NCI-H1436 (cell line): Measurements from ENCODE around the gene CYB5R3.

Source experiments
- DNase-seq: peaks from one replicate; lab custom pipeline; 2025; lab: John Stamatoyannopoulos, UW

The CYB5R3 gene

DNA sequence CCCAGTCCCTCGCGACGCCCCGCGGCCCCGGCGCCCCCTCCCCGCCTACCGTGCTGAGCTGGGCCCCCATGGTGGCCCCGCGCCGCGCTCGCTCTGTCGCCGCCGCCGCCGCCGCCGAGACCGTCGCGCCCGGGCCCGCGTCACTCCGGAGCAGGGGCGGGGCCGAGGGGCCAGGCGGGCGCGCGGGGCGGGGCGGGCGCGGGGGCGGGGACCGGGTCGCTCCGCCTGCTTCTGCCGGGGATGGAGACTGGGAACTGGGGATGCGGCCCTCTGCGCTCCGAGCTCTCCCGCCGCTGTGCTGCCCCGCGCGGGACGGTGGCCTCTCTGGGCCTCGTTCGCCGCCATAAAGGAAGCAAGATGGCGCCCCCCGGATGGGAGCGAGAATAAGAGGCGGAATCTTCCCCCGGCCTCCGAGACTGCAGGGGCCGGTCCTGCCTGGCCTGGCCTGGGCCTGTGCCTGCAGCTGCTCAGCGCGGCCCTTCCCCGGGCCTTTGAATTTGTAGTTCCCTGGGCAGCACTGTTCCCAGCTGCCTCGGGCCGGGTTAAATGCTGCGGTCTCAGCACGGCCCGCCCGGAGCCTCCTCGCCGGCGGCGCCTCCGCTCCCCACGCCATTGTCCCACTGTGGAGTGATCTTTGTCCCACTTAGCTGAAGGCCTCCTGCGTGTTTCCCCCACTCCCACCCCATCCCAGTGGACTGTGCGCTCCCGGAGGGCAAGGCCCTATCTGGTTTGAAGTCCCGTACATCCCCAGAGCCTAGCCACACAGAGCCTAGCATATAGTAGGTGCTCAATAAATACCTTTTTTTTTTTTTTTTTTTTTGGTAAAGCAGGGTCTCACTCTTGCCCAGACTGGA lies at the start of gene CYB5R3:
CYB5R3 (minus strand) TSS at position 147 of the 854 bp plus-strand sequence; CDS start at position 70, 77 bp downstream.
- peak; percentile 69 for DNase-seq

DNA sequence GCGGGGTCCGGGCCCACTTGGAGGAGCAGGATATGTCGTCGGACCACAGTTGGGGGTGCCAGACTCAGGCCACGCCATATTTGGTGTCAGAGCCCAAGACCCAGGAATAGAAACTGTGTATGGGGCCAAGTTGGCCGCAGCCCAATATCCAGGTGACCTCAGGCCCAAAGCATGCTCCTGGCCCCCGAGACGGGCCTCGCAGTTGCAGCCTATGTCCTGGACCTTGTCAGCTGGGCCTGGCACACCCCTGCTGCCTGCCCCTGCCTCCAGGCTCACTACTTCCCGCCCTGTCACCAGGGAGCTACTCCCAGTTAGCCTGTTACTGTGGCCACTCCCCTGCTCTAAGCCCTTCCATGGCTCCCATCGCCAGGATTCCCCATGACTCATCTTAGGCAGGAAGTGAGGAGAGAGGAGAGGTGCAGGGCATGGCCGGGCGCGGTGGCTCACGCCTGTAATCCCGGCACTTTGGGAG lies 48.4 kb upstream of the CYB5R3 start:
- DNase-seq = no peak

DNA sequence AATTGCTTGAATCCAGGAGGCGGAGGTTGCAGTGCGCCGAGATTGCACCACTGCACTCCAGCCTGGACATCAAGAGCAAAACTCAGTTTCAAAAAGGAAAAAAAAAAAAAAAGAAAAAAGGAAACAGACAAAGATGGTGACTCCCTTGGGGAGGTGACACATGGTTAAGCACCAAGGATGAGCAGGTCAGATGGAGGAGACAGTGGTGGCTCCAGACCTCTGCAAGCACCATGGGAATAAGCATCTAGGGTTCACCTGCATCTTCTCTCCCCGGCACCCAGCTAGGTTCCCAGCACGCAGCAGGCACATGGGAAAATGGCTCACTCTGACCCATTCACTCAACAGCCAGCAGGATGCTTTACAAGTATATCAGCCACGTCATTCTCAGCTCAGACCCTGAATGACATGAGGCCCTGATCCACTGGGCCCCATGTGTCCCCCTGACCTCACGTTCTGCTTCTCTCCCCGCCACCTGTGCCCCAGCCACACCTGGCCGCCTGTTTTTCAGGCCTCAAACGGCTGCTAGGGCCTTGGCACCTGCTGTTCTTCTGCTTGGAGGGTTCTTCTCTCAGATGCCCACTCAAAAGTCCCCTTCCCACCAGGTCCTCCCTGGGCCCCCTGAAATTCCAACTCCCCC lies 47.3 kb upstream of the CYB5R3 start:
- DNase-seq = no peak

DNA sequence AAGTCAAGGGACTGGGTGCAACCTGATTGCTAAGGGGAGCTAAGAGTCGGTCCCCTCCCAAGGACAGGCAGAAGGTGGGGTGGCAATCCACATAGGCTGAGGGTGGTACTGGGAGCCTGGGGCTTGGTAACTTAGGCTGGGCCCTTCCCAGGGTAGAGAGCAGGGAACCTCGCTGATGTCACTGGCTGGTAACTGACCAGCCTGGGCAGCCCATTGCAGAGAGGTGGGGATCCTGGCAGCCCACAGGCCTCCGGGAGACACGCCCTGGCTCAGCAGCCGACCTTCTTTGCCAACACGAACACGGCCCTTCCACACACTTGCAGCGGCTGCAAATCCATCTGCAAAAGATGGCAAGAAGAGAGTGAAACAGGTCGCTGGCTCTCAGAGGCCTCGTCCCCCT lies 46.1 kb upstream of the CYB5R3 start:
- no peak for DNase-seq

DNA sequence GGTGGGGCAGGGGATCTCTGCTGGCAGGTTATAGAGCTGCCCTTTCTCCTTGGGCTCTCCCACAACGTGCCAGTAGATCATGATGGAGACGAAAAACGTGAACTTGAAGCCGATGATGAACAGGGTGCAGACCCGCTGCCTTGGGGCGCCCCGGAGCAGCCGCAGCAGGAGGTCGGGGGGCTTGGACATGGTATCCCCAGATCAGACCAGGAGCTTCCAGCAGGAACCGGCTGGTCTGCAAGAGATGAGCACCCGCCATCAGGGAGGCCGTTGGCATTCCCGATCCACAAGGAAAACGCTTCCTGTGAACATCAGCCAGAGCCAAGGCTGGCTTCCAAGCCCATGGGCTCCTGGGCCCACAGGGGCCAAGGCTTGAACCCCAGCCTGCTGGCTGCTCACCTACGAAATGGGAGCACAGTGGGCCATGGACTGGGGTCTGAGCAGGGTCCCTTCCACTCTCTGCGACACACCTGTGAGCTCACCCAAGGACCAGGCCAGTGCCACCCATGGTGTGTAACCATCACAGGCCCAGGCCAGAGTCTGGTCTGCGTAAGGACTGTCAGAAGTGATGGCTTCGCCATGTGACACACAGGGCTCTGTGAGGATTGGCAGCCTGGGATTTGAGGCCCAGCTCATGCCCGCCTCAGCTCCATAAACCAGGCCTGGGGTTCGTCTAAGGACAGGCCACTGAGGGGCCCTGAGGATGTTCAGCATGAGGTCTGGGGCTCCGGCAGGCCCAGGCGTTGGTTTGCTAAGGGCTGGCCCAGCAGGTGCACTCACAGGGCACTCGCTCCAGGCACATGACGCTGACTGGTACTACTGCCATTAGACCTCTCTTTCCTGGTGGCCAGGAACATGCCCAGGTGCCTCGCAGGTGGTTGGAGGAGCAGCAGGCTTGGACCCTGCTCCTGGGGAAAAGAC lies 44.8 kb upstream of the CYB5R3 start:
- no peak for DNase-seq

DNA sequence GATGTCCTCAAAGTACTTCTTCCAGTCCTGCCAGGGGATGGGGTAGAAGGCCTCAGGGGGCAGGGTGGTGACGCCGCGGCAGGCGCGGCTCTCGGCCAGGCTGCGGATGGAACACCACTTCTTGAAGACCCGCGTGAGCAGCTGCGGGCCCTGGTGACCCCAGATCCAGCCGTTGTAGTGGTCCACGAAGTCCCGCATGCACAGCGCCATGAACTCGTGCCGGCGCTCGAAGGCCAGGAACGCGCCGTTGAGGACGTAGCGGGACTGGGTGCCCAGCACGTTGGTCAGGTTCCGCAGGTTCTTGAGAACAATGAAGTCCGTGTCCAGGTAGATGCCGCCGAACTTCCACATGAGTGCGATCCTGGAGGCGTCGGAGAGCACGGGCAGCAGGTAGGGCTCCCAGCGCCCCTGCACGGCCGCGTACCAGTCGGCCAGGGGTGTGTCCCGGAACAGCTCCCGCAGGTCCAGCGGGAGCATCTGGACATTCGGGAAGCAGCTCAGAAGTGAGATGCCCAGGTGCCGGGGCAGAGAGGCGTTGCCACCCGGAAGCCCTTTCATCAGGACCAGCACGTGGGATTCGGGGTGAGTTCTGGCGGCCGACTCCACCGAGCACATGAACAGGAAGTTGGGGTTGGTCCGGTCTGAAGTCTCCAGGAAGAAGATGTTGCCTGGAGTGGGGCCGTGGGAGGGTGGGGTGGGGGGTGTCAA lies 44.0 kb upstream of the CYB5R3 start:
- no peak for DNase-seq

DNA sequence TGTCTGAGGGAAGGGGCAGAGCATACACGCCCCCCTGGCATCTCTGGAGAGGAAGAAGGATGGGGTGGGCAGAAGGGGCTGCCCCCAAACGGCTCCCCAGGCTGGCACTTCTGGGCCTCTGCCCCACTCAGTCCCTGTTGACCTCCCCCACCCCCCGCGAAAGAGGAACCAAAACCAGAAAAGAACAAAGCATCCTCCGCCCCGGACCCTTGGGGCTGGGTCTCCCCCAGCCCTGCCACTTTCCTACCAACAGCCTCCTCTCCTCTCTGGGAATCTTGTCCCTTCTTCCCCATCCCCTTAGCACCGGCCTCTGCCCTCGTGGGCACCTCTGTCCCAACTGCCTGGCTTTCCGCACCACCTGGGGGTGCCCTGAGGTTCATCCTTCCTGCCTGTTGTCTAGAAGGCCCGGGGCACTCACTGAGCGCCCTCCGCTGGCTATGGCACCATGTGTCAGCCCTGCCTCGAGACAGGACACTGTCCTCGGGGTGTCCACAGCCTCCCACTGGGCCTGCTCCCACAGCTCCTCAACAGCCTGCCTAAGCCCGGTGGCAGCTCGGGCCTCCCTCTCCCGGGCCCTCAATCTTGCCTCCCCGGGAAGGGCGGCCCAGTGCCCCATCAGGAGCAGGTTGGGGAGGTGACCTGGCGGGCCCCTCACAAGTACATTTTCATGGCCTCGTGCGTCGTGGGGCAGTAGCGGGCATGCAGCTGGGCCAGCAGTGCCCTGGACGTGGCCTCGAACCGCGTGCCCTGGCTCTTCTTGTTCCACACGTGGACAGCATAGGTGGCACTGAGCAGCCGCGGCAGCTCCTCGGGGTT lies 43.3 kb upstream of the CYB5R3 start:
- DNase-seq = no peak

DNA sequence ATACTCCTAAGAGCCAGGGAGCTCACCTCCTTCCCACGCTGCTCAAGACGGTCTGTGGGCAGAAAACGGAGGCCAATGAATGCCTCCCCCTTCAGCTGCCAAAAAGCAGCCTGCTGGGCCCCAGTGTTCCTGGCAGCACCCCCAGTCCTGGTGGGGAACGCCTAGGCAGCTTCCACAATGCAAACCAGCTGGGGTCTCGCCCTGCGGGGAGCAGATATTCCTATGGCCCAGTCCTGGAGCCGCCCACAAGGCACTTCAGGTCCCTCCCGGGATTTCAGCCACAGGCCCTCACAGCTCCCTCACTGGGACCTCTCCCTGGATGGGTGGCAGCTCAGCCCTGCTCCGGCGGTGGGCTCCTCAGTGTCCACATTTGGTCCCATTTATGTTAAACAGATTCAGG lies 42.2 kb upstream of the CYB5R3 start:
- no peak for DNase-seq

DNA sequence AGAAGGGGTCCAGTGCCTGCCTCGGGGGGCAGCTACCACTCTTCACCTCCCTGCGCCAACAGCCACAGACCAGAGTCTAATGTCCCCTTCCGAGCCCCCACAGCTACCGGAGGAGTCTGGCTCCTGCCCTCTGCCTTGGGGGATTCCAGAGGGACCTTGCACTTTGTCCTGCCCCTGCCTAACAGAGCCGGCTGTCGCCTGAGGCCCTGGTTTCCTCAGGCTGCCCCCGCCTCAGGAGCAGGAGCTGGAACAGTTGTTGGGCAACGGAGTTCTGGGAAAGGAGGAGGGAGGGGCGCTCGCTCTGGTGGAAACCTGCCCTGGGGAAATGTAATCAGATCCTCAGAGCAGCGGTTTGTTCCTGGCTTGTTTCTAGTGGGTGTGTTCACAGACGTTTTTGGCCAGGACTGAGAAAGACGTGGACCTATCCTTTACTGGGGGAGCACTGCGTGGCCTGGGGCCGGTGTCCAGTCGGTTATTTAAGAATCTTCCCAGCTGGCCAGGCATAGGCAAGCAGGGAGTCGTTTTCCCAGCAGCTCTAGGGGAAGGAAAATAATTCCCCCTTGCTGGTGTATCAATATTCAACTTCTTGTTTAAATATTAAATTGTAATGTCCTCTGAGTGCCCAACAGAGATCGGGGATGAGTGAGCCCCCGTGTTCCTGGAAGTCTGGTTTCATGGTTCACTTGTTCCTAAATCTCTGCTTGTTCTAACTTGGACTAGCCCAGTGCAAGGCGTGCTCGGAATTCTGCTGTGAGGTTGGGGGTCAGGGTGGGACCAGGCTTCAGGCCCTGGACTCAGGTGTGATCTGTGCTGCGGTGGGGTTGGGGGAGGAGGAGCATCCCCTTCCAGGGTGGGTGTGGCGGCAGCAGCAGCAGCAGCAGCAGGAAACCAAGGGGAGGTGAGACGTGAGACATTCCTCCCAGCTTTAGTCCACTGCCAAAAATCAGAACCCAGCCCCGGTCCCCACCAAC lies 39.3 kb upstream of the CYB5R3 start:
- peak; percentile 58 for DNase-seq

DNA sequence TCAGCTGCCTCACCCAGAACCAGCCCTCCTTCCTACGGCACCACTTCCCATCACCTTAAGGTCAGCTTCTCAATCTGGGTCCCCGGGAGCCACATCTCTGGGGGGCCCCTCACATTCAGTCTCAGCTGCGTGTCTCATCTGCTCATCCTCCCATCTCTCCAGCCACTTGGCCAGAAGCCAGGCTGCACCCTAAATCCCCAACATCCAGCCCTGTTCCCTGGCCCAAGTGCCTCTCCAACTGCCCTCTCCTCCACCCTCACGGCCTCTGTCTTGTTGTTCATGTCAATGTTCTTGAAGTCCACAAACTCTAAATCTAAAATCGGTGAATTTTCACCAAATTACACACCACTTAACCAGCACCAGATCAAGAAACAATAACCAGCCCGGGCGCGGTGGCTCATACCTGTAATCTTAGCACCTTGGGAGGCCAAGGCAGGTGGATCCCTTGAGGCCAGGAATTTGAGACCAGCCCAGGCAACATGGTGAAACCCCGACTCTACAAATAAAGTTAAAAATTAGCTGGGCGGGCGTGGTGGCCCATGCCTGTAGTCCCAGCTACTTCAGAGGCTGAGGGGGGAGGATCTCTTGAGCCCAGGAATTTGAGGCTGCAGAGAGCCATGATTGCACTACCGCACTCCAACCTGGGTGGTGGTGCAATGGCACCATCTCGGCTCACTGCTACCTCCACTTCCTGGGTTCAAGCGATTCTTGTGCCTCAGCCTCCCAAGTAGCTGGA lies 37.7 kb upstream of the CYB5R3 start:
- no peak for DNase-seq

DNA sequence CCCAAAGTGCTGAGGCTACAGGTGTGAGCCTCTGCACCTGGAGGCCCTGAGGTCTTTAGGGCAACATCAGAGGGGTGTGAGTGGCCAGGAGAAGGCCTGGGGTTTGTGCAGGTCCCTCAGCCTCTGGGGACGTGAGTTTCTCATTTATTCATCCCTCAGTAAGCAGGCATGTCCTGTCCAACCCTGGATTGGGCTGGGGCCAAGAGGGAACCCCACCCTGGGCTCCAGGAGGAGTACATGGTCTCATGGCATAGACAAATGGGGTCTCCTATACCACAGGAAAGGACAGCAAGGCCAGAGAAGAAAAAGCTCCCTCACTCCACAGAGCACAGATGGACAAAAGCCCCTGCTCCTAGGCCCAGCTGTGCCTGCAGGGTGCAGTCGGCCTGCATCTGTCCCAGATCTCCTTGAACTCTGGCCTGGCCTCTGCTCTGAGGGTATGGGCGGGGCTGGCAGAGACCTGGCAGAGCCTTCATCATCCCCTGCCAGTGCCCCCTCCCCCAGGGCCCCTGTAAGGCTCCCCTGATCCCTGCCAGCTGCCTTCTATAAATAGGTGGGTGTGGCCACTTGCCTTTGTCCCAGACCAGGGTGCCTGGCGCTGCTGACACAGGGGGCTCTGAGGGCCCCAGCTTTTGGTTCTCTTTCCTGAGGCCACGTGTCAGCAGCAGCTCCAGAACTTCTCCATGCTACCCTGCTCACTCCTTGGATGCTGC lies 36.9 kb upstream of the CYB5R3 start:
- DNase-seq = peak; percentile 26

DNA sequence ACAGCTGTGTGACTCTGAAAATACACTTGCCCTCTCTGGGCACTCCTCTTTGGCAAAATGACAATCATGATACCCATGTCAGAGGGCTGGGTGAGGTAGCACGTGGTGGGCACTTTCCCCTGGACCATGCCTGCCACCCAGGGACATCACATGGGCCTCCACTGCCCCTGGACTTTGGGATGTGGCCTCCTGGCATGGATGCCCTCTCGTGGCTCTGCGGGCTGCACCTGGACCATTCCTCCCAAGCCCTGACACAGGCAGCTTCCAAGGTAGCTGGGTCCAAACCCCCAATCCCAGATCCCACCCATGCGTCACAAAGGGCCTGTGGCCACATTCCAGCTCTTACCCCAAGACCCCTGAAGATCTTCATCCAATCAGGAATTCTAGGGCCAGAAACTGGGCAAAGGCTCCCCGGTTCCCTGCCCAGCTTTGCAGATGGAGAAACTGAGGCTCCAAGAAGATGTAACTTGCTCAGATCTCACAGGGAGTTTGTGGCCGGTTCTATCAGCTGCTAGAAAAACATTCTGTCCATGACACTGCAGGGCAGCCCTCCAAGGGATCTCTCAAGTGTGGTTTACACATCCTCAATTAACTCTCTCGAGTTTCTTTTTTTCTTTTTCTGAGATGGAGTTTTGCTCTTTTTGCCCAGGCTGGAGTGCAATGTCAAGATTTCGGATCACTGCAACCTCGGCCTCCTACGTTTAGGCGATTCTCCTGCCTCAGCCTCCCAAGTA lies 35.4 kb upstream of the CYB5R3 start:
- no peak for DNase-seq

DNA sequence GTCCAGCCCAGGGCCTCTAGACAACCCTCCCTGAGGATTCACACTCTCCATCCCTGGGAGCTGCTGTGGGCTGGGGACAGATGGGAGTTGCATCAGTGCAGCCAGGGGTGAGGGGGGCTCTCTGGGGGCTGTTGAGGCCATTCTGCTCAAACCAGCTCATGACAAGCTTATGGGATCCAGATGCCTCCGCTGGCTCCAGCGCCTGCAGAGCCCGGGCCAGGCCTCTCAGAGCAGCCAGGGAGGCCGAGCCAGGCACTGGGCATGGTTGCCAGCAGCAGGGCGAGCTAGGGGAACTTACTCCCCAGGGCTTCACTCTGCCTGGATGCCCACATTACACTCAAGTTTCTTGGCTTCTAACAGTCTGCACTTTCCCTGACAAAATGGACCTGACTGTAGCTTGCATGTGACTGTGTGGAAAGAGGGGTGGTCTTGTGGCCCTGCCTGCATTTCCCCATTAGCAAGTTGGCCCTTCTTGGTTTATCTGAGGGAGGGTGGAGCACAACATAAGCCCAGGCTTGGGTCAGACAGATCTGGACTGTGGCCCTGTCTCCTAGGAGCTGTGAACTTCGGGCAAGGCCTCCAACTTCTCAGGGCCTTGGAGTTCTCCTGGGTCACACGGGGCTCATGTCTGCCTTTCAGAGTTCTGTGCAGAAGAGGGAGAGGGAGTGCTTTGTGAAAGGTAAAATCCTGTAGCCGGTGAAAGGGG lies 34.5 kb upstream of the CYB5R3 start:
- DNase-seq = no peak

DNA sequence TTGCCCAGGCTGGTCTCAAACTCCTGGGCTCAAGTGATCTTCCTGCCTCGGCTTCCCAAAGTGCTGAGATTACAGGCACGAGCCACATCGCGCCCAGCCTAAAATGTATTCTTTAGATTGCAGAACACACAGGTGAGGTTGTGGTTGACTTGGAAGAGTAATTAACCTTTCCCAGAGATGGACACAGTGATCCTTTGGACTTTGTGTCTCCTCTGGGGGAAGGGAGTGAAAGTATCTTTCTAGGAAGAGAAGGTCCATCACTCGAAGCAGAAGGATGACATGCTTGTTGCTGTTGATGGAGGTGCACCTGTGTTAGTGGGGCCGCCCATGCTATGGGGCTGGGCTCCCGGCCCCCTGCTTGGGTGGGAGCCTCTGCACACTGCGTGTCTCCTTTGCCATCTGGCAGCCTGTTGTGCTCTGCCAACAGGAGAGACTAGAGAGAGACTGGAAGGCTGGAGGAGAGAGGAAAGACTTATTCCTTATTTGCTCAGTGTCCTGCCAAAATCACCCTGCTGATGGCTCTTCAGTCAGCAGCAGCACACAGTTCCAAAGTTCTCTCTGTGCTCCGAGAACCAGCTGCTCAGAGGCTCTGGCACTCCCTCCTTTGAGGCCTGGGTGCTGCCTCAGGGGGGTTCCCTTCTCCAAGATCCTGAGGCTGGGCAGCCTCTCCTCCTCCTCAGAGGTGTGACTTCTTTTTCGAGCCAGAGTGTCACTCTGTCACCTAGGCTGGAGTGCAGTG lies 33.1 kb upstream of the CYB5R3 start:
- DNase-seq = no peak

DNA sequence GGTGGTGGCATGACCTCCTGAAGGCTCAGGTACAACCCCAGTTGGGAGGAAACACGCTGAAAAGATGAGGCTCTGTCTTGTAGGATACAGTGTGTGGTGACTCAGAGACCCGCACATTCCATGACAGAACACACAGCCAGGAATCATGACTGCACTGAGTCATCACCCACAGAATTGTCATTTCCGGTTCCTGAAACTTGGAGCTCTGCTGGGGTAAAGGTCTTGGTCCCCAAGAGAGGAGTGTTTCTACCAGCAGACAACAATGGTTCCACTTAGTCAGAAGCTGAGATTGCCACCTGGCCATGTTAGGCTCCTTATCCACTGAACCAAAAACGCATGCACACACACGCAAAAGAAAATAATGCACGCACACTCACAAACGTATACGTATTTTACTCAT lies 31.5 kb upstream of the CYB5R3 start:
- no peak for DNase-seq

DNA sequence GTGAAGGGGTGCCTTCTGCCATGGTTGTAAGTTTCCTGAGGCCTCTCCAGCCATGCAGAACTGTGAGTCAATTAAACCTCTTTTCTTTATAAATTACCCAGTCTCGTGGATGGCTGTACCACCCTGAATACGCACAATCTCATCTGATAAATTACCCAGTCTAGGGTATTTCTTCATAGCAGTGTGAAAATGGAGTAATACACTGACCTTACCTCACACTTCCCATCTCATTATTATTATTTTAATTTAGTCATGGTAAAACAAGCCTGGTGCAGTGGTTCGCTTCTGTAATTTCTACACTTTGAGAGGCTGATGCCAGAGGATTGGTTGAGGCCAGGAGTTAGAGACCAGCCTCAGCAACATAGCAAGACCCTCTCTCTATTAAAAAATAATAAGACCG lies 30.5 kb upstream of the CYB5R3 start:
- no peak for DNase-seq
